Tibial artery (tissue), 4 donors: ENCODE data around the gene IL1RL1.

Experiments used
- DNase-seq, 2 donors: peaks; one replicate each; pipeline ENCODE4 v3.0.0-alpha.2; 2019
- H3K27ac ChIP-seq, 2 donors: fragments of 200-600 bp; sonication (generic) in 1 of 2; 1 replicate in 1 of 2; 2 replicates in 1 of 2; pipeline ENCODE4 v1.5.1; 2018 to 2019; ENCODE audit warnings: mild to moderate bottlenecking in 1 of 2
- H3K27me3 ChIP-seq, 2 donors: fragments of 200-600 bp; sonication (generic) in 1 of 2; one replicate each; pipeline versions ENCODE4 v1.5.1 to v1.6.0; 2016 to 2019
- H3K36me3 ChIP-seq, 3 donors: fragments of 200-600 bp; sonication (generic) in 2 of 3; one replicate each; pipeline ENCODE4 v1.5.1; 2016 to 2019; ENCODE audit warnings: mild to moderate bottlenecking in 2 of 3
- H3K4me1 ChIP-seq, 4 donors: fragments of 200-600 bp; sonication (generic) in 2 of 4; 1 replicate in 3 of 4; 2 replicates in 1 of 4; pipeline ENCODE4 v1.5.1; 2016 to 2019
- H3K4me3 ChIP-seq, 2 donors: fragments of 200-600 bp; sonication (generic) in 1 of 2; 1 replicate in 1 of 2; 2 replicates in 1 of 2; pipeline ENCODE4 v1.5.1; 2018 to 2019; ENCODE audit warnings: mild to moderate bottlenecking in 2 of 2
- H3K9me3 ChIP-seq, 3 donors: fragments of 200-600 bp; sonication (generic) in 1 of 3; one replicate each; pipeline ENCODE4 v1.5.1; 2016 to 2019
- CTCF ChIP-seq, 2 experiments: fragments of 200-600 bp in 1 of 2; fragments of 450-650 bp in 1 of 2; IDR thresholded peaks; one replicate each; pipeline ENCODE4 v1.5.1; 2017 to 2019; ENCODE audit warnings: antibody characterized with exemption in 2 of 2, mild to moderate bottlenecking in 1 of 2, moderate library complexity in 1 of 2
- intact Hi-C: fragments of 100-400 bp; cut with DNase I; formaldehyde crosslinking; loops from one replicate; pipeline ENCODE4 v1.15.0; 2023; ENCODE audit warnings: low total_unique reads

Gene IL1RL1

GRCh38 chr2:102345329-102345920, 34.1 kb downstream of the IL1RL1 start:
- H3K9me3 ChIP-seq: no peaks in the 10 kb centered on the region
- no peak for DNase-seq
- H3K4me1 ChIP-seq: peaks cover 0 to 15% (median 4%) of the 10 kb centered on the region in 4 donors
- no peaks in the 10 kb centered on the region for H3K36me3 ChIP-seq
- no peak overlapping the region for H3K4me3 ChIP-seq
- no peak overlapping the region for H3K27ac ChIP-seq
- intact Hi-C loops: no loop called here
- TF ChIP-seq CTCF (IDR thresholded peaks at IDR 0.05): no peak
- H3K27me3 ChIP-seq: no peaks in the 10 kb centered on the region

- H3K9me3 ChIP-seq: no peaks in the 10 kb centered on the region
- H3K4me3 ChIP-seq: no peak overlapping the region
- DNase-seq: no peak
- intact Hi-C loops: no loop called here
- H3K36me3 ChIP-seq: no peaks in the 10 kb centered on the region
- peaks cover 0 to 15% (median 4%) of the 10 kb centered on the region in 4 donors for H3K4me1 ChIP-seq
- H3K27me3 ChIP-seq: no peaks in the 10 kb centered on the region
- no peak overlapping the region for H3K27ac ChIP-seq
- TF ChIP-seq CTCF (IDR thresholded peaks at IDR 0.05): no peak
These were observed 35.2 kb downstream of the IL1RL1 start for GRCh38 chr2:102346381-102347130.

DNA sequence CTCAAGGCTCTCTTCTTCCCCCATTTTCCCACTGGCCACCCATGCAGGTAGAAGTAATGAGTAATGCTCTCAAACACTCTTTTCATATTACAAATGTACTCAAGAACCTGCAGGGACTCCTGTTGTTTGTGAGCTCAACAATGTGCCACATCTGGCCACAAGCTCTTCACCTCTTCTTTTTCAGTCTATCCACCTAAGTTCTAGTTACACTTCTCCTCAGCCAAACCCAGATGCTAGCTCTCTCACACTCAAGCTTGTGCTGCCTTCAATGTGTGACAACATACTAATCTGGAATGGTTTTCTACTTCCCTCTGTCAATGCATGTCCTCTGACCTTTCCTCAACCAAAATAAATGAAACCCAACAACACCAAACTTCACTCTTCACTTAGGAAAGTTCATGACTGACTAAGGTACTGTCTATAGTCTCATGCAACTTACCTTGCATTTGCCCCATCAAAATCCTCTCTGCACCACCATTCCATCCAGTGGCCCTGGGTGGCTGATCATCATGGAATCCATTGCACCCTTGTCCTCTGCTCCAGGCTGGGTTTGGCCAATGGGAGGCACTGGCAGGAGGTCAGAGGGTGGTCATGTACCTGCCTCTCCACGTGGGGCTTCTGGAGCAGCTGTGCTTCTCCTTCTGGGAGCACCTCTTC, 38.9 kb downstream of the IL1RL1 start:
- Histone ChIP-seq H3K4me1 (peaks cover 0 to 4% (median under 1%) of the 10 kb centered on the region in 4 donors), H3K9me3 (no peaks in the 10 kb centered on the region), H3K27ac (no peak overlapping the region), H3K27me3 (no peaks in the 10 kb centered on the region), H3K4me3 (no peak overlapping the region), H3K36me3 (no peaks in the 10 kb centered on the region)
- no peak for DNase-seq
- no peak for TF ChIP-seq CTCF (IDR thresholded peaks at IDR 0.05)
- intact Hi-C loops: loop anchor here (10.0 kb wide), 1 partner anchor 105 kb away; no protein-coding TSS in a partner anchor

DNA sequence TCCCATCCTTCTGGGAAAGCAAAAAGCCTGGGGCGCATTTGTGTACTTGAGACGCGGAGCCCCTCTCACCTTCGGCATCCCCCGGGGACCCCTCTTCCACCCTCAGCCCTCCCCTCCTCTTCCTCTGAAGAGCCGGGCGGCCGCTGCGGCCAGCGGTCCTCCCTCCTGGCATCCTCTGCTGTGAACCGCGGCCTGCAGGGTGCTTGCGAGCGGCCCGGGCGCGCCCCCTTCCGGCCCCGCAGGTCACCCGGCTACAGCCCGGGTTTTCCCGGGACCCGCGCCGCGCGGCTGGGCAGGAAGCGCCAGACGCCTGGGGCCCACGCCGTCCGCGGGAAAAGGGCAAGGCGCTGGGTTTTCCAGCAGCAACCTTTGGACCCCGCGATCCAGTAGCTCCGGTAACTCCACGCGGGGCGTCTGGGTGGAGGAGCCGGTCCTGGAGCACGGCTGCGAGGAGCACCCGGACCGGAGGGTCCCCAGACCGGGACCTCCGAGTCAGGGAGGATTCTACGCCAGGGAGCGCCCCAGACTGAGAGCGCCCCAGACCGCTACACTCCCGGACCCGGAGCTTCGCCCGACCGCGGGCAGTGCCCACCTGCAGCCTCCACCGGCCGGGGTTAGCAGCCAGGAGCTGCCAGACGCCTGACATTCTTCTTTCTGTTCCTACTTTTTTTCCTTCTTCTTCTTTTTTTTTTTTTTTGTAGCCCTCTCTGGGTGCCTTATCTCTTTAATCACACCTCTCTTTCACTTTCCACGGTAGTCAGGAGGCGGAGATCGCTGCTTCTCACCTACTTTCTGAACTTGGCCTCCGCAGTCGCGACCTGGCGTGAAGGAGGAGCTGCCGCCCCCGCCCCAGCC, 44.4 kb downstream of the IL1RL1 start, which contains the start of gene IL18R1:
Gene IL18R1 (plus strand): TSS at position 271 of the 855 bp plus-strand sequence. CDS start 6,865 bp downstream, outside the sequence.
- peak within 1 kb of the TSS; percentile 30 to 61 for H3K27ac ChIP-seq
- DNase-seq: peak; percentile 70 to 85
- peak; percentile 72 to 86 for TF ChIP-seq CTCF (IDR thresholded peaks at IDR 0.05)
- intact Hi-C loops: loop anchor here (10.0 kb wide), 1 partner anchor 111 kb away; no protein-coding TSS in a partner anchor
- H3K36me3 ChIP-seq: no peaks in the 10 kb centered on the region
- H3K9me3 ChIP-seq: no peaks in the 10 kb centered on the region
- no peaks in the 10 kb centered on the region for H3K27me3 ChIP-seq
- peaks cover 0 to 10% (median 4%) of the 10 kb centered on the region in 4 donors for H3K4me1 ChIP-seq
- H3K4me3 ChIP-seq: peak within 1 kb of the TSS; percentile 59 to 60

DNA sequence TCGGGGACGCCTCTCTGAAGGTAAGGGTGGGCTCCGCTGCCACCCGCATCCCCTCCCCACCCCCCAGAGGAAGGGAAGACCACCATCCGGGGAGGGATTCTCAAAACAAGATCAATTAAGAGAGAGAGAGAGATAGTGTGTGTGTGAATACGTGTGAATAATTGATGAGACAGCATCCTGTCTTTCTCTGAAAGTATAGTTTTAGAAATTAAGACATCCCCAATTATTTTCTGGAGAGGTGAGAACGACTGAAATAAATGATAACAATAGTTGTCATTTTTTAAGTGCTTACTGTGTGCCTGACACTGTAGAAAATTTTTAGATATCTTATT, 45.0 kb downstream of the IL1RL1 start:
- Histone ChIP-seq H3K36me3 (no peaks in the 10 kb centered on the region), H3K9me3 (no peaks in the 10 kb centered on the region), H3K4me3 (peak overlapping the region; percentile 59 to 60), H3K27ac (peak overlapping the region; percentile 30 to 61), H3K27me3 (no peaks in the 10 kb centered on the region), H3K4me1 (peaks cover 0 to 10% (median 4%) of the 10 kb centered on the region in 4 donors)
- no peak for TF ChIP-seq CTCF (IDR thresholded peaks at IDR 0.05)
- DNase-seq: no peak
- intact Hi-C loops: loop anchor here (10.0 kb wide), 1 partner anchor 112 kb away; no protein-coding TSS in a partner anchor
